NCI-H1048 (cell line): Measurements from ENCODE around the gene PHACTR4.
"Not testable (repeated sequence)": the region's sequence is repeated elsewhere in the genome, so short reads cannot be mapped to it uniquely, and the experiment has no call there.

ENCODE experiments used
- DNase-seq: peaks from one replicate; lab custom pipeline; 2025; lab: John Stamatoyannopoulos, UW

The PHACTR4 gene

DNA sequence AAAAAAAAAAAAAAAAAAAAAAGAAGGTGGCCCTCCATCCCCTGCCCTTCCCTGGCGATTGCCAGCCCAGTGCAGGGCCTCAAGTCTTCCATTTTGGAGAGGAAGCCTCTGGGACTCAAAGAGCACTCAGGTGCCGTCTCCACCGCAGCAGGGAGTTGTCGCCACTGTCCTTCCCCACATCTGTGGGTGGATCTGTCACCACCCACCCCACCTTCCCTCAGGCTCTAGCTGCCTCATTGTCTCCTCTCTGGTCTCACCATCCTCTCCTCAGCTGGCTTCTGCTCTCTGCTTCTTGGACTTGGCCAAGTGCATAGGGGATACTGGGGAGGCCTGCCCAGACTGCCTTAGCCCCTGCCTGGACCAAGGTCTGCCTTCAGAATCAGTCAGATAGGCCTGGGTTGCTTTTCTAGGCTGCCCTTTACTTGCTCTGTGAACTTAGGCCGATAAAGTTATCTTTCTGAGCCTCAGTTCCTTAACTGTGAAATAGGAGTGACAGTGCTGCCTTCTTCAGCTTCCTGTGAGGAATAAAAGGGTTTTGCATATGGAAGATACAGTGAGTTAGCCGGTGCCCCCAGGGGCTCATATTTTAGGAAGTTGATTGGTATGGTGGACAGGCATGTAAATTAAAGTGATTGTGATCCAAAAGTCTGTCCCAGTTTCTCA is 152.1 kb downstream of the PHACTR4 start:
- DNase-seq, result no peak

- DNase-seq, result not testable (repeated sequence)
These were observed 153.0 kb downstream of the PHACTR4 start for GRCh38 chr1:28522537-28522936.

DNA sequence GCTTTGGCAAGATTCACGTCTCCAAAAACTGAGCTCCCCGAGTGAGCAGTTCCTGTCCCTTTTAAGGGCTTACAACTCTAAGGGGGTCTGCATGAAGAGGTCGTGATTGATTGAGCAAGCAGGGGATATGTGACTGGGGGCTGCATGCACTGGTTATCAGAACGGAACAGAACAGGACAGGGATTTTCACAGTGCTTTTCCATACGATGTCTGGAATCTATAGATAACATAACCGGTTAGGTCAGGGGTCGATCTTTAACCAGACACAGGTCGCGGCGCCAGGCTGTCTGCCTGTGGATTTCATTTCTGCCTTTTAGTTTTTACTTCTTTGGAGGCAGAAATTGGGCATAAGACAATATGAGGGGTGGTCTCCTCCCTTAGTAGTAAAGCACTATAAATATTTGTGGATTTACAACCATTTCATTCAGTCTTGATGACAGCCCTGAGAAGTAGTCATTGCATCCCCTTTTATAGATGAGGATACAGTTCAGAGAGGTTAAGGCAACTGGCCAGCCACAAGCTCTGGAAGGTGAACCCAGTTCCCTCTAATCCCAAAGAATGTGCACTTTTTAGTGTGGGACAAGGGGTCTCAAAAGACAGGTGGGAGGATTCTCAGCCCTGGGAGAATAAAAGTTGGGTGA is 155.6 kb downstream of the PHACTR4 start:
- not testable (repeated sequence) for DNase-seq

DNA sequence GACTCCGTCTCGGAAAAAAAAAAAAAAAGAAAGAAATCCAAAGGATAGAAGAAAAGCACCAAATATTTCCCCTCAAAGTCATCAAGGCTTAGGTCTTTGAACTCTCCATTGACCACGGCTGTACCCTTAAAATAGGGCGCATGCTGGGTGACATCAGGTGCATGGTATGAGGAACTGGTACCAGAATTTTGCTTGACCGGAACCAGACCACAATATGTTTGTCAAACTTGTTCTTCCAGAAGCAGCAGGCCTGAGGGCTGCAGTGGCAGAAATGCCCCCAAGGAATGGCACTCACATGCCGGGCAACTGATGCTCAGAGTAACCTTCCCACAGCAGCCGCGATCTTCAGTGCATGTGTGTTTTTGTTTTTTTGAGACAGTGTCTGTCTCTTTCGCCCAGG is 157.3 kb downstream of the PHACTR4 start:
- DNase-seq, result no peak

- DNase-seq, result no peak
These were observed 160.9 kb downstream of the PHACTR4 start for GRCh38 chr1:28530456-28530855.

DNA sequence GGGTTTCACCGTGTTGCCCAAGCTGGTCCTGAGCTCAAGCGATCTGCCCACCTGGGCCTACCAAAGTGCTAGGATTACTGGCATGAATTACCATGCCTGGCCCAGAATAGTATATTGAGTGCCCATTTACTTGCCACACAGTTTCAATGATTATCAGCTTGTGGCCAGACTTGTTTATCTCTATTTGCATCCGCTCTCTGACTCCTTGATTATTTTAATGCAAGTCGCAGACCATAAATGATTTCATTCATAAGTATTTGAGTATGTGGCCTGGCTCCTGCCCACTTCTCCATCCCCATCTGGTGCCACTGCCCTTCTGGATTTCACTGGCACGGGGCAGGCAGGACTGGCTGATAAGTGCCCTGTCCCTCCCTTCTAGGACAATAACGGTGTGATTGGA is 165.1 kb downstream of the PHACTR4 start:
- DNase-seq, result no peak

DNA sequence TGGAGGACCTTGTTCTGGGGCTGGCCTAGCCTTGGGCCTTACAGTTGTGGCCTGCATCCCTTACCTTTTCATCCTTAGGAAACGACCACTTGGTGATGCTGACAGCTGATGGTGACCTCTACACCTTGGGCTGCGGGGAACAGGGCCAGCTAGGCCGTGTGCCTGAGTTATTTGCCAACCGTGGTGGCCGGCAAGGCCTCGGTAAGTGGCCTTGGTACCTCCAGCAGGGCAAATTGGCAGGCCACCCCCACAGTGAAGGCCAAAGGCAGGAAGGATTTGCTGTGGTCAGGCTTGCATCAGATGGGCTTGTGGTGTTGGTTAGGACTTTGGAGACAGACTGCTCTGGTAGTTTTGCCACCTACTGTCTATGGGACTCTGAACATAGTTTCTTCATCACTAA is 165.6 kb downstream of the PHACTR4 start:
- no peak for DNase-seq

- no peak for DNase-seq
These were observed 168.1 kb downstream of the PHACTR4 start for GRCh38 chr1:28537457-28538199.

DNA sequence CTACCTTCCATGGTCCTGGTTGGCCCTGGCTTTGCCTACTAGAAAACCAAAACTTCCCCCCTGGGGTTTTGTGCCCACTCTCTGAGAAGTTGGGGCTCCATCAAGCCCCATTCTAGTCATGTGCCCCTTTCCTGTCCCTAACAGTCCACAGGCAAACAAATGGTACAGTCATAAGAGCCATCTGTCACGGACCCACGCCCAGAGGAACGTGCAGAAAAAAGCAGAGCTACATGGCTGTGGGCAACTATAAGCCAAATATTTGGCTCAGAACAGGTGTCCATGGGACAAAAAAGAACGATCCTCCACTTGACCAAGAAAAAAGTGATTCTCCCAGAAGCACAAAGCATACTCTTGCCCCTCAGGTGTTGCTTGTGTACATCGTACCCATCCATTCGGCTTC is 168.7 kb downstream of the PHACTR4 start:
- no peak for DNase-seq

- DNase-seq, result no peak
These were observed 171.1 kb downstream of the PHACTR4 start for GRCh38 chr1:28540651-28541050.

GRCh38 chr1:28541414-28542015 is 172.0 kb downstream of the PHACTR4 start:
- DNase-seq, result not testable (repeated sequence)

DNA sequence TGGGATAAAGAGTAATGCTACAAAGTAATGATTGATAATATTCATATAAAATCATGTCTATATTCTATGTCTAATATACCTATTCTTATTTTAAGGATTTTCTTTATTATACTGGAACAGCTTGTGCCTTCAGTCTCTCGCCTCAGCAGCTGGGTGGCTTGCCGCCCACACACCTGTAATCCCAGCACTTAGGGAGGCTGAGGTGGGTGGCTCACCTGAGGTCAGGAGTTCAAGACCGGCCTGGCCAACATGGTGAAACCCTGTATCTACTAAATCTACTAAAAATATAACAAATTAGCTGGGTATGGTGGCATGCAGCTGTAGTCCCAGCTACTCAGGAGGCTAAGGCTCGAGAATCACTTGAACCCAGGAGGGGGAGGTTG is 175.7 kb downstream of the PHACTR4 start:
- no peak for DNase-seq

DNA sequence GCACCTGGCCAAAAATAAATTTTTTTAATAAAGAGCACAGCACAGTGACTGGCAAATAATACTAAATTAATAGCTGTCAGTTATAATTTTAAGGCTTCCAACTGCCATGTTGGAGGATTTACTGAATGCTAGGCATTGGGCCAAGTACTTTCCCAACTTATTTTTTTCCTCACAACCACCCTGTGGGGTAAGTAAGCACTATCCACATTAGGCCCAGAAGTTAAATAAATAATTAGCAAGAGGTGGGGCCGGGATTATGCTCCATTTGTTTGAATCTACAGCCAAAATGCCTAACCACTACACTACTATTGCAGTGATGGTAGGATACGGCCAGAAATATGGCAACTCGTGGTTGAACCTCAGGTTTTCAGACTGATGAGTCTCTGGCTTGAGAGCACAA is 178.8 kb downstream of the PHACTR4 start:
- no peak for DNase-seq
